ENCODE data around the gene SPAG7.

The SPAG7 gene

GRCh38 chr17:4986951-4987766, 19.5 kb upstream of the SPAG7 start, which contains the start of gene CAMTA2:
Gene CAMTA2 (minus strand): TSS chr17:4987675. CDS start chr17:4986222, 1,453 bp downstream.
- TF ChIP-seq CTCF (IDR thresholded peaks at IDR 0.05) = peak; percentile 77

GRCh38 chr17:4986403-4986802, 18.8 kb upstream of the SPAG7 start:
- no peak for TF ChIP-seq CTCF (IDR thresholded peaks at IDR 0.05)

- no peak for TF ChIP-seq CTCF (IDR thresholded peaks at IDR 0.05)
These were observed 14.7 kb upstream of the SPAG7 start for GRCh38 chr17:4982305-4982704.

- TF ChIP-seq CTCF (IDR thresholded peaks at IDR 0.05) = peak; percentile 68
These were observed 13.1 kb upstream of the SPAG7 start for GRCh38 chr17:4980644-4981216.

- TF ChIP-seq CTCF (IDR thresholded peaks at IDR 0.05) = no peak
These were observed 11.1 kb upstream of the SPAG7 start for GRCh38 chr17:4978726-4979125.

- TF ChIP-seq CTCF (IDR thresholded peaks at IDR 0.05) = no peak
These were observed 6.6 kb upstream of the SPAG7 start for GRCh38 chr17:4974115-4974670.

- no peak for TF ChIP-seq CTCF (IDR thresholded peaks at IDR 0.05)
These were observed 5.9 kb upstream of the SPAG7 start for GRCh38 chr17:4973256-4974114.

Measured in LNCAP (cell line).